Measurements from ENCODE around the gene SMARCC2.
A peak's percentile ranks its signal among the peaks of the same experiment; 100 is the strongest.

Gene SMARCC2

DNA sequence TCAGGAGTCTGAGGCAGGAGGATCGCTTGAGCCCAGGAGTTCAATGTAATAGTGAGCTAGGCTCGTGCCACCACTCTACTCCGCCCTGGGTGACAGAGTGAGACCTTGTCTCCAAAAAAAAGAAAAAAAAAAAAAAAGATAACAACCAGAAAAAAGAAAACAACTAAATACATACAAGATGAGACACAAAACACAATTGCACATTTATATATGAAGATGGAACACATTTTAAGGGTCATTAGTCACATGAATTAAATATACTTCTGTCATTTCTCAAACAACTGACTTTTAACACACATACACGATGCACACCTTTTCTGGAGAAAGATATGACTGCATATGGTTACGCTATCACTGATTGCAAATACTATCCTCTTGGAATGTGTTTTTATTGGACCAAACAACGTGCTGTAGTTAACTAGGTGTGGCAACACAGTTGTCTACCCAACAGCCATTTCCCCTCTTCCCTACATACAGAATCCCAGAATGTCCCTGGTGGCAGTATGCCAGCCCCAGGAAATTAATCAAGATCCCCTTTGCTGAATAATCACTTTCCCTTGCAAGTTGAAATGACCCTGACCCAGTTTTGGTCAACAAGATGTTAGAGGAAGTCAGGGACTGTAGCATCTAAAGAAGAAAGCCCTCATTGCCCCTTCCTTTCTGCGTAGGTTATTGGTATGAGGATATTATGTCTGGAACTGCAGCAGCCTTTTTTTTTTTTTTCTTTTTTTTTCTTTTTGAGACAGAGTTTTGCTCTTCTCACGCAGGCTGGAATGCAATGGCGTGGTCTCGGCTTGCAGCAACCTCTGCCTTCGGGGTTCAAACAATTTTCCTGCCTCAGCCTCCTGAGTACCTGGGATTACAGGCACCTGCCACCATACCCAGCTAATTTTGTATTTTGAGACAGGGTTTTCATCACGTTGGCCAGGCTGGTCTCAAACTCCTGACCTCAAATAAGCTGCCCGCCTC is 42.5 kb downstream of the SMARCC2 start:
- no peak for DNase-seq

- no peak for DNase-seq
Observed at GRCh38 chr12:56145217-56145616, 44.1 kb downstream of the SMARCC2 start.

- DNase-seq: no peak
Observed at GRCh38 chr12:56143870-56144269, 45.4 kb downstream of the SMARCC2 start.

DNA sequence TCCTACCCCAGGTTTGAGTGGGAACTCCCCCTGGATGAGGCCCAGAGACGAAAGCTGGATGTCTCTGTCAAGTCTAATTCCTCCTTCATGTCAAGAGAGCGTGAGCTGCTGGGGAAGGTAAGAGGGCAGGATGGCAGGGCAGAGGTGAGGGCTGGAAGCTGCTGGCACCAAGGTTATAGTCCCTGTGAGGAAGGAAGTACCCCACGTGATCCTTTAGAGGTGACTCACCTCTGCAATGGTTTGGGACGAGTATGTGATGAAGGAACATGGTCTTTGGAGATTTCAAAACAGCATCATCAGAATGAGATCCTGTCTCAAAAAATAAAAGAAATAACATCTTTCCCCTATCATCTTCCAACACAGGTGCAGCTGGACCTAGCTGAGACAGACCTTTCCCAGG is 46.1 kb downstream of the SMARCC2 start:
- no peak for DNase-seq

- DNase-seq: no peak
Observed at GRCh38 chr12:56141946-56142784, 47.1 kb downstream of the SMARCC2 start.

GRCh38 chr12:56137853-56138571 is 51.3 kb downstream of the SMARCC2 start:
- DNase-seq: no peak

DNA sequence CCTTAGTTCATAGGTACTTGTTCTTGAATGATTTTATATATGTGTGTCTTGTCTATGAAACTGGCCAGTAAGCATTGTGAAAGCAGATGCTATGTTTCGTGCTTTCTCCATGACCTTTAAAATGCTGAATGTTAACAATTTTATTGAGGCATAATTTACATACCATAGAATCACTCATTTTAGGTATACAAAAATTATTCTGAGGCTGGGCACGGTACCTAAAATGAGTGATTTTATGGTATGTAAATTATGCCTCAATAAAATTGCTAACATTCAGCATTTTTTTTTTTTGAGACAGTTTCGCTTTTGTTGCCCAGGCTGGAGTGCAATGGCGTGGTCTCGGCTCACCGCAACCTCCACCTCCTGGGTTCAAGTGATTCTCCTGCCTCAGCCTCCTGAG is 54.4 kb downstream of the SMARCC2 start:
- no peak for DNase-seq

DNA sequence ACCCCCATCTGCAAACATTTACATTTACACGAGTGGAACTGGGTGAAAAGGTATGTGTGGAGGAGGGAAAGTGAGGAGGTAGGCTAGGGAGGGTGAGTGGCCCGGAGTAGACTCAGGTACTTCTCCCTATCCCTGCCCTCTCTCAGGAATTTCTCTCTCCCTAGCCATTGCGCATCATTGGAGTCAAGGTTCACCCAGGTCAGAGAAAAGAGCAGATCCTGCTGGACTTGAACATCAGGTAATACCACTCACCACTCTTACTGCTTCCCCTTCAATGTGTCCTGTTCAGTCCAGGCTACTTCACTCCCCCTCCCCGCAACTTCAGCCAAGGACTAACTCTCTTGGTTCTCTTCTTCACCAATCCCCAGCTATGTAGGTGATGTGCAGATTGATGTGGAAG is 58.4 kb downstream of the SMARCC2 start:
- DNase-seq: no peak

- DNase-seq: no peak
Observed at GRCh38 chr12:56129942-56130495, 59.3 kb downstream of the SMARCC2 start.

- peak; percentile 41 for DNase-seq
Observed at GRCh38 chr12:56129206-56129941, 59.9 kb downstream of the SMARCC2 start.

- no peak for DNase-seq
Observed at GRCh38 chr12:56128670-56129205, 60.5 kb downstream of the SMARCC2 start.

- peak; percentile 87 for DNase-seq
Observed at GRCh38 chr12:56127888-56128669, 61.2 kb downstream of the SMARCC2 start, which contains the start of gene ESYT1. ESYT1 (plus strand) TSS chr12:56128267; CDS start chr12:56128320, 53 bp downstream.

DNA sequence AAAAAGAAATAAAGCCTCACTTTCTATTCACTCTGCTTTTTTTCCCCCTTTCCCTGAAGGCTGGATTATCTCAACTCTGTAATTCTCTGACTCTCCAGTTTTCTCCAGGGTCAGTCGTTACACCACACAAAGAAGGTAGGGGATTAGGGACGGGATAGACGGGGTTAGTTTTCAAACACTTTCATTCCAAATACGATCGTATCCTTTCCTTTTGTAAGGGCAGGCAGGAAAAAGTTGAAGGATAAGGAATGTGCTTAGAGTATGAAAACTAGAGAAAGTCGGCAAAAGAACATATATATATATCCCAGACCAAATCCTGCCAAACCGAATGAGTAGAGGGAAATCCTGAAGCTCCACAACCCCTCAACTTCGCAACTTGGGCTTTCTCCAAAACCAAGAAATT is 61.8 kb downstream of the SMARCC2 start:
- no peak for DNase-seq

DNA sequence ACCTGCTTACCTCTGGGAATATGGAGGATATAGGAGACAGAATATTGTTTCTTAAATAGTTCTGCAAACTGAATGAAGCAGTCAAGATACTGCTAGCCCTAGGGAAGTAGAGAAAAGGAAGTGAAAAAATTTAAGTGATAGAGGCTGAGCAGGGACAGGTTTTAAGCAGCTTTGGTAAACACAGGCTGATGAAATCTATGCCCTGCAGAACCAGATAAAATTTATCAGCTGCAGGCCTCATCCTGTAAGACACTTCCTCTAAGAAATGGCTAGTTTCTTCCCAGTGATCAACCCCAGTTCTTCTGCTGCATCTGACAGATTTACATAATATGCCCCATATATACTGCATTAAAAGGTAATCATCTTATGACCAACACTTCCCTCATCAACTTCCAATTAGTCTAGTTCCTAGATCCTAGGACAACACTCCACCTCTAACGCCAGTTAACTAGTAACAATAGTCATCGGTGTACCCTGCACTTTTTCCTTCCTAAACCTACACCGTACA is 62.5 kb downstream of the SMARCC2 start:
- no peak for DNase-seq

- no peak for DNase-seq
Observed at GRCh38 chr12:56124133-56124532, 65.2 kb downstream of the SMARCC2 start.

GRCh38 chr12:56122637-56123036 is 66.6 kb downstream of the SMARCC2 start:
- DNase-seq: no peak

GRCh38 chr12:56121204-56121870 is 67.9 kb downstream of the SMARCC2 start:
- DNase-seq: no peak

- DNase-seq: no peak
Observed at GRCh38 chr12:56120158-56120846, 69.0 kb downstream of the SMARCC2 start.

GRCh38 chr12:56119361-56119796 is 69.9 kb downstream of the SMARCC2 start:
- peak; percentile 67 for DNase-seq

Data from 8988T (cell line).